ENCODE data around the gene SPSB3. TPM values are rescaled to one million over a fixed set of nuclear protein-coding genes. Genes with fewer than 3 reads are reported as not detected.
"Not testable (repeated sequence)": the region's sequence is repeated elsewhere in the genome, so short reads cannot be mapped to it uniquely, and the experiment has no call there.

Gene SPSB3
- total RNA-seq, 1 donor from 2014 or later, result 57.9 TPM

DNA sequence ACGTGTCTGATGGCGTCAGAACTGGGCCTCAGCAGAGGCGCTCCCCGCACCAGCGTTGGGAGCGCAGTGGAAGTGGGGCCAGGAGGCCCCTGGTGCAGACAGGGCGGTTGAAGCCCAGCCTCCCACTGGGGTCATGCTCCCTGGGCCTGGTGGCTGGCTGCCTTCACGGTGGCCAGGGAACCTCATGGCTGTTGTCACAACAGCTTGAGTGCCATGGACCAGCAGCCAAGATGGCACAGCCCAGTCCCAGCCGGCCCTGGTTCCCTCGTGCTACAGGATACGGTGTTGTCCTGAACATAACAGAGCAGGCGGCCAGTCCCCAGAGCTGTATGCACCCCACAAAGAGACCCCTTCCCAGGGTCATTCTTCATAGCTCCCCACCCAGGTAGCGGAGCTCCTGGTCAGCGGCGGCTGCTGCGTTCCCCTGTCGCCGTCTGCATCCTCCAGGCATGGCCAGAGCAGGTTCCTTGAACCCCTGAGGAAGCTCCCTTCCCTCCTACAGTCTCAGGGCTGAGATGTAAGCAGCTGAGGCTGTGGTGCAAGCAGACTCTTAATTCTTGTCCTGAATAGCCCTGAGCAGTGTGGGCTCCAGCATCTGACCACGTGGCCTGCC is 40.7 kb downstream of the SPSB3 start:
- no peak for DNase-seq (ENCODE audit: low spot score)

DNA sequence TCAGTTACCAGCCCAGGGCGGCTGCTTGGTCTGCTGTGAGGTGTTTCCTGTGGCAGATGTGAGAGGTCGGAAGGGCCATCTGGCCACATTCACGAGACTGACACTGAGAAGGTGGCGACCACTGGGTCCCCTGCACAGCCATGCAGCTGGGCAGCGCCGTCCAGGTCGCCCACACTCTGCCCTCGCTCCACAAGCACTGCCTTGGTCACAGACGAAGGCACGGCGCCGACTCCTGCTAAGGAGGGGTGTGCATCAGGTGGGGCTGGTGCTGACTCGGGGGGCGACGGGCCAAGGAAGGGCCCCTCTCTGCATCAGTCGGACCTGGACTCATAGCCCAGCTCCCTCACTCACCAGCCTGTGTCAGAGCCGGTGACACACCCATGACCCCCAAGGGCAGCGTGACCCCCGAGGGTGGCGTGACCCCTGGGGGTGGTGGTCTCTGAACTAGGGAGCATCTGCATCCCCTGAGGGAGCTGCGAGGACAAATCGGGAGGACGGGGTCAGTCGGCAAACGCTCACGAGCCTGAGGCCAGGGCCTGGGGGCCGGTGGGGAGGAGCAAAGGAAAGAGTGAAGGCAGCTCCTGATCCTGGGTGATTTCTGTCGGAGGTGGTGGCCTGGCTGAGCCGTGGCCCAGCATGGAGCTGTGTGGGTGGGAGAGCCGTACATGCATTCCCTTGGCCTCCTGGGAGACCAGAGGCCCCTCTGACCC is 41.4 kb downstream of the SPSB3 start:
- DNase-seq (ENCODE audit: low spot score), result no peak

DNA sequence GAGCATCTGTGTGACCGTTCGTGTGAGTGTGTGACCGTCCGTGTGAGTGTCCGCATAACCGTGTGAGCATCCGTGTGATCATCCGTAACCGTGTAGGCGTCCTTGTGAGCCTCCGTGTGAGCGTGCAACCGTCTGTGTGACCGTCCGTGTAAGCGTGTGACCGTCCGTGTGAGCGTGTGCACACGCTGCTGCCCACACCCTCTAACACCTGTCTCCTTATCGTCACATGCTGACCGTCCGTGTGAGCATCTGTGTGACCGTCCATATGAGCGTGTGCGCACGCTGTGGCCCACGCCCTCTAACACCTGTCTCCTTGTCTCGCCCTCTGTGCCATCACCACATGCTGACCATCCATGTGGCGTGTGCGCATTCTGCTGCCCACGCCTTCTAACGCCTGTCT is 42.1 kb downstream of the SPSB3 start:
- DNase-seq (ENCODE audit: low spot score), result no peak

DNA sequence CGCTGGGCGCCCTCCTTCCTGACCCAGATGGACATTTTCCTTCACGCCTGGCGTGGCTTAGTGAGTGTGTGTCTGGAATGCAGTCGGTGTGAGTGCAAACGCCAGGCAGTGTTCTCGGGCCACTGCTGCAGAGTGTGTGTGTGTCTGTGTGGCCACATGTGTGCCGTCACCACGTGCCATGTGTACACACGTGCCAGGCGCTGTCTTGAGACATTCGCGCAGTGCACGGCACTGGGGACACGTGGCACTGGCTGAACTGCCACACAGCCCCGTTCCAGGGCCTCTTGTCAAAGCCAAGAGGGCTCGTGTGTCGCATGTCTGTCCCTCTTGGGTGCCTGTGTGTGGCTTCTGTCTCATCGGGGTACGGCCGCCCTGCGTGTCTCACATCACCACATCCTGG is 47.6 kb downstream of the SPSB3 start:
- DNase-seq (ENCODE audit: low spot score), result no peak

DNA sequence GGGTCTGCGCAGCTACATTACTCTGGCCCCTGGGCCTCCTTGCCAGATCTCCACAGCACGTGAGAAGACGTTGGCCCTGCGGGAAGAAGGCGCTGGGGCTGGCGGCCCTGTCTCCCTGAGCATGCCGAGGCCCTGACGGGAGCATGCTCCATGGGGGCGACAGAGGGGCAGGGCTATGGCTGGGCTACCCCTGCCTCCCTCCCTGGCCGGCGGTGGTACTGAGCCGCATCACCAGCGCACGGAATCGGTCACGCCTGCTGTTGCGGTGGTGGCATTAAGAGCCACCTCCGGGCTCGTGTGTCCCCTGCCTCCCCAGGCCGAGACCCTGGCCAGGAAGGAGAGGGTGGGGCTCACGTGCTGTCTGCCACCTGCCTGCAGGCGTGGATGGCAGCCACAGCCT is 48.2 kb downstream of the SPSB3 start:
- DNase-seq (ENCODE audit: low spot score), result no peak

DNA sequence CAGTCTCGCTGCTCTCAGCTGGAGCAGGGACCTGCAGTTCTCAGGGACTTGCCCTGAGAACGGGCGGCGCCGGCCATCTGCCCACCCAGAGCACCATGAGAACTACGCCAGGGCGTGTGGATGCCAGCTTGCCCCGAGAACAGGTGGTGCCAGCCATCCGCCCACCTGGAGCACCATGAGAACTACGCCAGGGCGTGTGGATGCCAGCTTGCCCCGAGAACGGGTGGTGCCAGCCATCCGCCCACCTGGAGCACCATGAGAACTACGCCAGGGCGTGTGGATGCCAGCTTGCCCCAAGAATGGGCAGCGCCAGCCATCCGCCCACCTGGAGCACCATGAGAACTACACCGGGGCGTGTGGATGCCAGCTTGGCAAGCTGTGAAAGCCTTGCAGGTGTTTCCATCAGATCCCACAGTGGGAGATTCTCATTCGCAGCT is 49.8 kb downstream of the SPSB3 start:
- not testable (repeated sequence) for DNase-seq (ENCODE audit: low spot score)

DNA sequence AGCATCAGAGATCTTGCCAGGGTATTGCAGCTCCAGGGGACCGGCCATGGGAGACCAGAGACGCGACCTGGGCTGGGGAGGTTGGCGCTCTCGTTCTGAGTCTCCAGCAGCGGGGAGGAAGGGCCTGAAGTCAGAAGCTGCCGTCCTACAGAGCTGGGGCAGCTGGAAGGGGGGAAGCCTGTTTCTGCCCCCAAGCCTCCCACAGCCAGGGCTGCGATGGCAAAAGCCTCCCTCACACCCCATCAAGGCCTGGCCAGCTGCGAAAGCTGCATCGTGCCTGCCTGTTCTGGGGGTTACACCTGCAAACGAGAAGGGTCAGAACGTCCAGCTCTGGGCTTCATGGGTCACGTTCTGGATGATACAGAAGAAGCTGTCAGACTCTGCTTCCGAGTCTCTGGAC is 50.3 kb downstream of the SPSB3 start:
- no peak for DNase-seq (ENCODE audit: low spot score)

DNA sequence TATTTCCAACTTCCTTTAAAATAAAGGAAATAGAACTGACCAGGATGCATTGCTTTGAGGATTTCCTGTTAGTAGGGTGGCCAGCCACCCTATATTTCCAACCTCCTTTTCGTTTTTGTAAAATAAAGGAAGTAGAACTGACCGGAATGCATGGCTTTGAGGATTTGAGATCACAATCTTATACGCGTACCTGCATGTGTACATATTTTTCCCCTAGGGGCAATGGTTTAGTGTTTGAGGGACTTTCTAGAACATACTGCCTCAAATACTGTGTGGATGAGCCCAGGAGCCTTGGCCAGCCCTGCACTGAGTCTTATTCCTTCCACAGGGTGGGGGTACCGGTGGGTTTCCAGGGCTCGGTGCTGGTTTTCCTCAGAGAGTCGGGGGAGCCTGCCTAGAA is 50.8 kb downstream of the SPSB3 start:
- no peak for DNase-seq (ENCODE audit: low spot score)

DNA sequence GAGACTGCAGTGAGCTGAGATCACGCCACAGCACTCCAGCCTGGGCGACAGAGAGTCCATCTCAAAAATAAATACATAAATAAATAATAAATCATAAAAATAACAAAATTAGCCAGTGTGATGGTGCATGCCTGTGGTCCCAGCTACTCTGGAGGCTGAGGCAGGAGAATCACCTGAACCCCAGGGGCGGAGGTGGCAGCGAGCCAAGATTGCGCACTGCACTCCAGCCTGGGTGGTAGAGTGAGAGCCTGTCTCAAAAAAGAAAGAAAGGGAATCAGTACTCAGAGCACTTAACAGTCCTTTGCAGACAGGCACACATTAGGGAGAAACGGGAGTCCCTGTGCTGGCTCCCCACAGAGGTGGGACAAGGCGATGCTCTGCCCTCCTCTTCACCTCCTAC is 51.3 kb downstream of the SPSB3 start:
- no peak for DNase-seq (ENCODE audit: low spot score)

DNA sequence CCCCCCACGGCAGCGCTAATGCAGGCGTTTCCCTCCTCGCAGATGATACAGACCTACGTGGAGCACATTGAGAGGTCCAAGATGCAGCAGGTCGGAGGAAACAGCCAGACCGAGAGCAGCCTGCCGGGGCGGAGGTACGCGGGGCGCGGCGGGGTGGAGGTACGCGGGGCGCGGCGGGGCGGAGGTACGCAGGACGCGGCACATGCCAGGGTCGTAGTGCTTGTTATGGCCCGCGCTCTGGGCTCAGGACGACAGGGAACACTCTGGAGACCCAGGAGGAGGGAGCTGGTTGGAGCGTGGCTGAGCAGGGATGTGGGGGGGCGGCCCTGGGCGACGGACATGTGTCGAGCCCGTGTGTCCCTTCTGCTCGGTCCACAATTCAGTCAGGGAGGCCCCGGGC is 52.9 kb downstream of the SPSB3 start:
- DNase-seq (ENCODE audit: low spot score), result no peak

DNA sequence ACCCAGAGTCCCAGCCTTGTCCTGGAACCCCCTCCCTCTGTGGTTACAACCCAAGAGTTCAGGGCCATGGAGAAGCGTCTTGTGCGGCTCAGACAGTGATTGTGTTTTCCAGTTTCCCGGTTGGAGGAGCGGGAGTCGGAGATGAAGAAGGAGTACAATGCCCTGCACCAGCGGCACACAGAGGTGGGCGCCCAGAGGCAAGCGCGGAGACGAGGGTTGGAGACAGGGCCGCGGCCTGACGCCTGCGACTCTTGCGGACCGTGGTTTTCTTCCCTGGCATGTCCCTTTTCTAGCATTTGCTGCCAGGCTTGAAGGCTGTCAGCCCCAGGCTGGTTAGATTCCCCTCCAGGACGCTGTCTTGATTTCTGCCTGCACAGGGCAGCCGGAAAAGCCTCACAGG is 53.3 kb downstream of the SPSB3 start:
- DNase-seq (ENCODE audit: low spot score), result no peak

DNA sequence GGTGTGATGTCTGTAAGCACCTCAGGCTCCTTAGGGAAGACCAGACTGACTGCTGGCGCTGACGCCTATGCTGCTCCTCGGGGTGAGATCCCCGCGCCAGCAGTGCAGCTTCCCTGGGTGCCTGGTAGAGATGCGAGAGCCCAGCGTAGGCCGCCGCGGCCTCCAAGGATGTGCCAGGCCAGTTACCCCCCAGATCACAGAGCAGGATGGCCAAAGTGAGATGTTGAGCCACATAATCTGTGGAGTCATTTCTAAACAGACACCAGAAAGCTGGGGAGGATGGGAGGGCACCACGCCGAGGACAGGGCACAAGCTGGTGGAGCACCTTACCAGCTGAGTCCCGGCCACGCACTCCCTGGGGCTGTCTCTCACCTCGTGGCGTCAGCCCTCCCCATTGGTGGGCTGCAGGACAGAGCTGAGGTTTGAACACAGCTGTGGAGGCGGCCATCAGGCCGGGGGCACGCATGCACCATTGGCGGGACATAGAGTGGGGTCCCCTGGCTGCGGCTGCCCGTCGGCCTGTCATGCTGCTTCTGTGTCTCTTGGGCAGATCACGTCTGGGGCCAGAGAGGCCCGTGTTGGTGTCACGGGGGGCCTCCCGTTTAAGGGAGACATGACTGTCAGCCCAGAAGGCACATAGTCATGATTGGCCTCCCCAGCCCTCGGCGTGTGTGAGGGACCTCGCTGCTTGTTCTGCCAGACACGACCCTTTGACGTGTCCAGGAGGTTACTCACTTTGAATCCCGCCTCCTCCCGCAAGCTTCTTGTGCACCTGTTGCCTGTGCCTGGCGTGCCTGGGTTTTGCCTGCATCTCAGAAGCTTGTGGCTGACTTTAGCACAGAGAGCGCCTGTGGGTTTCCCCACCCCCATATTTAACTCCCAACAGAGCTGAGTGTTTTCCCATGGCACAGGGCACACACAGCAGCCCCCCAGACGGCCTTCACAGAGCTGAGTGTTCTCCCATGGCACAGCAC is 54.4 kb downstream of the SPSB3 start:
- DNase-seq (ENCODE audit: low spot score), result no peak

Other genes with a start within 250 kb of the SPSB3 start
- 23.1 TPM for gene TMEM204, start 248.9 kb downstream of the SPSB3 start, total RNA-seq
- gene IFT140, start 170.5 kb downstream of the SPSB3 start, total RNA-seq, result 48.5 TPM
- 21.1 TPM for gene CRAMP1, start 170.2 kb downstream of the SPSB3 start, total RNA-seq
- 62.7 TPM for gene JPT2, start 104.3 kb downstream of the SPSB3 start, total RNA-seq
- gene MAPK8IP3, start 76.4 kb downstream of the SPSB3 start, total RNA-seq, result 94.1 TPM
- gene NME3, start 11.0 kb downstream of the SPSB3 start, total RNA-seq, result 129 TPM
- 31.9 TPM for gene EME2, start 9.8 kb downstream of the SPSB3 start, total RNA-seq
- gene MRPS34, start 9.4 kb downstream of the SPSB3 start, total RNA-seq, result 87.7 TPM
- 54.4 TPM for gene NUBP2, start 389 bp upstream of the SPSB3 start, total RNA-seq
- gene IGFALS, start 11.1 kb upstream of the SPSB3 start, total RNA-seq, result 29.3 TPM
- gene HAGH, start 44.3 kb upstream of the SPSB3 start, total RNA-seq, result 82.2 TPM
- 49.6 TPM for gene FAHD1, start 44.6 kb upstream of the SPSB3 start, total RNA-seq
- 0.17 TPM for gene MEIOB, start 89.6 kb upstream of the SPSB3 start, total RNA-seq
- not detected for gene HS3ST6, start 135.8 kb upstream of the SPSB3 start, total RNA-seq
- 41.2 TPM for gene MSRB1, start 160.6 kb upstream of the SPSB3 start, total RNA-seq
- gene RPL3L, start 172.1 kb upstream of the SPSB3 start, total RNA-seq, result not detected
- 145 TPM for gene NDUFB10, start 177.0 kb upstream of the SPSB3 start, total RNA-seq
- gene RPS2, start 182.3 kb upstream of the SPSB3 start, total RNA-seq, result 1,121 TPM
- not detected for gene RNF151, start 184.3 kb upstream of the SPSB3 start, total RNA-seq
- 32.5 TPM for gene TBL3, start 189.5 kb upstream of the SPSB3 start, total RNA-seq
- gene NOXO1, start 198.9 kb upstream of the SPSB3 start, total RNA-seq, result 2.7 TPM
- gene GFER, start 201.6 kb upstream of the SPSB3 start, total RNA-seq, result 34.3 TPM
- 1.4 TPM for gene SYNGR3, start 207.4 kb upstream of the SPSB3 start, total RNA-seq
- gene ZNF598, start 227.2 kb upstream of the SPSB3 start, total RNA-seq, result 42.1 TPM
- 1.6 TPM for gene NPW, start 237.2 kb upstream of the SPSB3 start, total RNA-seq
- 121 TPM for gene NHERF2, start 244.3 kb upstream of the SPSB3 start, total RNA-seq

Data from mucosa of gallbladder (tissue), 1 donor.